ENCODE results near the gene TOLLIP.

Gene TOLLIP

DNA sequence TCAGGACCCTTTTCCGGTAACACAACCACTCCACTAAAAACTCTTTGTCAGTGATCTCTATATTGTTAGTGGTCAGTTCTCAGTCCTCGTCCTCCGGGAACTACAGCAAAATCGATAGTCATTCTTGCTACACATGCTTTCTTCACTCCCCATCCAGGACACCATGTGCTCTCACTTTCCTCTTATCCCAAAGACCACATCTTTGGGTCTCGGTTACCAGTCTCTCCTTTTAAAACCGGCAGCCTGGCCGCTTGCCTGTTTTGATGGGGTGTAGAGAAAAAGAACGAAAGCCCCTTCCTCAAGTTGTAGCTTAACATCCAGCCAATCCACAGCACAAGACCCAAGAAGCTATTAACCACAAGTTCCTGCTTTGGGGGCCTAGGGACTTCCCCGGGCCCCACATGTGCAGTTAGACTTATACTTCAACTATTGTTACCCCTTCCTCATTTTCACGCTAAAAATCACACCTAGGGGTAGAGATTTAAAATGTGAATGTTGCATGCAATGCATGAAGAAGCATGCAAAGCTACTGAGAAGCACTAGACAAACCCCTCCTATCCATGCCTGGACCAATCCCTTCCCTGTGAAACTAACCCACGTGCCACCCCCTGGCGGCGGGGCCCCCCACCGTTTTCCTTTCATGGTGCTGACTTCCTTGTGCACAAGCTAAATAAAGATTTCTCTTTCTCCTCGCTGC is 1.5 kb upstream of the TOLLIP start:
- no peak for FAIRE-seq

DNA sequence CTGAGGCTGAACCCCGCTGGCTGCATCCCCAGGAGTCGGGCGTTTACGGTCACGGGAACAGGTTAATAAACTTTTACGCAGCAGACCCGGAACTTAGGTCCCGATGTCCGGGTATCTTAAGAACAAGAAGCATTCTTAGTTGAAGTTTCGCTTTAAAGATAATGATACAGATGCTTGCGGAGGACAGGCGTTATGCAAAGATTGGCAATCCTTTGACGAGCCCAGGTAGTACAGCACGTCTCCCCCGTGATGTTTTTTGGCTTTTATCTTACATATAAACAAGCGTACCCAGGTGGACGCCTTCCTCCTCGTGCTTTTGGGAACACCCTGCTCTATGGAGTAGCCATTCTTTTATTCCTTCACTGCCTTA is 871 bp upstream of the TOLLIP start:
- no peak for FAIRE-seq

DNA sequence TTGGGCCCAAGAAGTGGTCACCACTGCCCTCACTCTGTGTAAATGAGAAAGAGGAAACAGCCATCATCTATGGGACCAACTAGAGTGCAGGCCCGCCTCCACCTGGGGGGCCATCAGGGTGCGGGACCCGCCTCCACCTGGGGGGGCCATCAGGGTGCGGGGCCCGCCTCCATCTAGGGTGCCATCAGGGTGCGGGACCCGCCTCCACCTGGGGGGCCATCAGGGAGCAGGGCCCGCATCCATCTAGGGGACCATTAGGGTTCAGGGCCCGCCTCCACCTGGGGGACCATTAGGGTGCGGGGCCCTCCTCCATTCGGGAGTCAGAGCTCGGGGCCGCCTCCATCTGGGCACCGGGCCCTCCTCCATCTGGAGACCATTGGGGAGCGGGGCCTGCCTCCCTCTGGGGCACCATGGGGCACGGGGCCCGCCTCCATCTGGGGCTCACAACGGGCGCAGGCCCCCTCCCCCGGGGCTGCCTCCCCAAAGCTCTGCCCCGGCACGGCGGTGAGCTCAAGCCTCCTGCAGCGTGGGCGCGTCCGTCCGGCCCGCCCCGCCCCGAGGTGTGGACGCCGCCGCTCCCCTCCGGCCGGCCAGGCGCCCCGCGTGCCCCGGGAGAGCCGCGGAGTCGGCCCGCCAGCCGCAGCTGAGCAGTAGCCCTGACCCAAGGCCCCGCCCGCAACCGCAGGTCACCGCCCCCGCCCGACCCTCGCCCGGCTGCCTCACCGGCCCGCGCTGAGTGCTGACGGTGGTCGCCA is 512 bp downstream of the TOLLIP start:
- FAIRE-seq, result no peak

DNA sequence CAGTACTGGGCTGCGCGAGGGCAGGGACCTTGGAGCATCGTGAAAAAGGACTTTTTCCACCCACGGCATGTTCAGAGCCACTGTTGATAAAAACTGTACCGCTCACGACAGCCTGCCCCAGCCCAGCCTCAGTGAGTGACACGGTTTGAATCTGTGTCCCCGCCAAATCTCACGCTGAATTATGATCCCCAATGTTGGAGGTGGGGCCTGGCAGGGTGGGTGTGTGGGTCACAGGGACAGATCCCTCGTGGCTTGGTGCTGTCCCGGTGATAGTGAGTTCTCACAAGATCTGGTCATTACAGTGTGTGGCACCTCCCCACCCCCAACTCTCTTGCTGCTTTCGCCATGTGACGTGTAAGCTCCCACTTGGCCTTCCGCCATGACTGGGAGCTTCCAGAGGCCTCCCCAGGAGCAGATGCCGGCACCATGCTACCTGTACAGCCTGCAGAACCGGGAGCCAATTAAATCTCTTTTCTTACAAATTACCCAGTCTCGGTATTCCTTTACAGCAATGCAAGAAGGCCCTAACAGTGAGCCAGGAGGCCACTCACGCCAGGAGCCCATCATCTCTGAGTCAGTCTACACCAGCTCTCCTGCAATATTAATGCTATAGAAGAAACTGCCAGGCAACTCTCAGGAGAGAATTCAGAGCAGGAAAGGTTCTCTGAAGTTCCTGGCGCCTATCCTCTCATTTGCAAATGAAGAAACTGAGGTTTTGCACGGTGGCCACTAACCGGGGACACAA is 1.3 kb downstream of the TOLLIP start:
- no peak for FAIRE-seq

DNA sequence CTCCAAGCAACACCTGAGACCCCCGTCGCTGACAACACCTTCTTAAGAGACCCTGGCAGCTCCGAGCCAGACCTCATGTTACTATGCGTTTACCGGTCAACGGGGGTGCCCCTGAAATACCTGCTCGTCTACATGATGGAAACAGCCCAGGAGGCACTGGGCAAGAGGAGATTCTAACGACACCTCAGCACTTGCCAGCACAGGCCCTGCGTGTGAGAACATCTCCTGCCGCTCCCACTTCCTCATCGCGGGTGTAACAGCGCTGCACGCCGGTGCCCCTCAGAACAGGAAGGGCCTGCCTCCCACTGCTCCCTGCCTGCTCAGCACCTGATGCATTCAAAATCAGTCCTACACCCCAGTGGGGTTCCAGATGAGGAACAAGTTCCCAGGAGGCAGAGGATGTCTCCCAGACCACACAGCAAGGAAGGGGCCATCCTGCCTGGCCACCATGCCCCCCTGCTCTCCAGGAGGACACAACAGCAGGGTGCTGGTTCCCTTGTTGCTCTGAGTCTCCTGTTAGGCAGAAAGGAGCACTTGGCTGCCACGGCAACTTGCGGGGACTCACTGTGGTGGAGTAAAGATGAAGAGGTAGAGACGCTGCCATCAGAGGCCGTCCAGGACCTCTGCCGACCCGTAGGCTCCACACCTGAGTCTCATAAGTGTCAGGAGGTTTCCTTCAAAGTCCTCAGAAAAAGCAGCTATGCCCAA is 2.1 kb downstream of the TOLLIP start:
- FAIRE-seq, result no peak

DNA sequence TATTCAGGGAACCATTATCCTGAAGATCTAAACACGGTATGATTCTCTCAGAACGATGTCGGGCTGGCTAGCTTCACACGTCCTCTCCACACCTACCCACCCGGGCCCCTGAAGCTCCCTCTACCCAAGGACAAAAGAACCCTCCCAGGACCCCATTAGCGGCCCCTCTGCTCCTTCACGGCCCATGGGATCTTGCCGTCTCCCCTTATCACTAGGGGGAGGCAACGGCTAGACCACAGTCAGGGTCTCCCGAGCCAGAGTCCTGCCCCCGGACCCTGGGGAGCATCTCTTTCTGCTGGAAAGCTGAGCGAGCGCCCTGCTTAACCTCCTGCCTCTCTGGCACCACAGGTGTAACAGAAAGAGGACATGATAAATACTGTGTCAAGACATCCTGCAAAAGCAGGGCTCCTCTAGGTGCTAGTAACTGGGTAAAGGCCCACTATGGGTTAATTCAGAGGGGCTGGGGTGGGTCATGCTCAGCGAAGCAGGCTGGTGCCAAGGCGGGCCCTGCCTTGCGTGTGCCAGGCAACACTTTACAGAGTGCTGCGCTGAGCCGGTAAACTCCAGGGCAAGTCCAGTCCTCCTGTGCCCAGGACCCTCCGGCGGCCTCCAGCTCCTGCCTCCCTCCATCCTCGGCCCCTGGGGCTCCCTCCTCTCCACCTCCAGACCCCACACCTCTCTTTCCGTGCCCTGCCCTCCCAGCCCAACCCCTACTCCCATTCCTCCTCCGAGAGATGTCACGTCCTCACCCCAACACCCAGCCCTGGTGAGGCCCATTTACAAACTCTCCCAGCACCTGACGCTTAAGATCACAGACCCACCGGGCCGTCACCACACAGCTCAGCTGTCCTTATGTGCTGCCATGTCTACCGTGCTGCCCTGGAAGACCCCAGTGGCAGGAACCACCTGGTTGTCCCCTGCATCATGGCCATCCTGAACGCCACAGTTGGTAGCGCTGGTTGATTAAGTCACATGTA is 3.0 kb downstream of the TOLLIP start:
- FAIRE-seq, result no peak

DNA sequence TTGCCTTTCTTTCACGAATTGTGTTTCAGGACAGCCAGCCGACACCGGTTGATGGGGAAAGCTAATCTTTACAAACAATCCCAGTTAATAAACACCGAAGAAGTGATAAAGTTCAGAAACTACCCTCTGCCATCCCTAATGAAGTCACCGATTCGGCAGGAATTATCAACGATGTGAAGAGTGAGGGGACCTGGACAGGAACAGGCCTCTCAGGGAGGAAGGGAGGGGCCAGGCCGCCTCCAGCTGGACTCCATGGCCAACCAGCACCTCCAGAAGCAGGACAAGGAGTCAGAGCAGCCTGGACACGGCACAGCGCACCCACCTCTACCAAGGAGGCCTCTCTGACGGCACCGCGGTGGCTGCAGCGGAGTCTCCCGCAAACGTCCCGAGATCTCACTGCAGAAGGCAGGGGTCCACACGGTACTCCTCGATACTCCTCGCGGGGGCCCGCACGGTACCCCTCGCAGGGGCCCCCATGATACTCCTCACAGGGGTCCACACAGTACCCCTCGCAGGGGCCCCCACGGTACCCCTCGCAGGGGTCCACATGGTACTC is 3.9 kb downstream of the TOLLIP start:
- FAIRE-seq, result no peak

DNA sequence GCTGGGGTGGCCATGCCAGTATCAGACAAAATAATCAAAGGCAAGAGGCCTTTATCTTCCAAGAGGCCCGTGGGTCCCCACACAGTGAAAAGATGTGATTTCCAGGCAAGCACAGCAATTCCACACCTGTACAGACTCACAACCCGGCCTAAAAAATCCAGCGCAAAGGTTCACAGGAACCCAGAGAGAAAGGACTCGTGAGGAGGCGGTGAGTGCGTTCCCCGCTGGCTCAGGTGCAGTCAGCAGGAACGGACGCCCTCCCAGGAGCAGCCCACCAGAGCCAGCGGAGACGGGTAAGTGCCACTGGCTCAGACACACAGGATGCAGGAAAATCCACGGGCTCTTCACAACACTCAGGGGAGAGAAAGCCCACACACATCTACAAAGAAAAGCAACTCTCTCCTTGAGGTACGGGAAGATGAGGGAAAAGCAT is 4.4 kb downstream of the TOLLIP start:
- no peak for FAIRE-seq

DNA sequence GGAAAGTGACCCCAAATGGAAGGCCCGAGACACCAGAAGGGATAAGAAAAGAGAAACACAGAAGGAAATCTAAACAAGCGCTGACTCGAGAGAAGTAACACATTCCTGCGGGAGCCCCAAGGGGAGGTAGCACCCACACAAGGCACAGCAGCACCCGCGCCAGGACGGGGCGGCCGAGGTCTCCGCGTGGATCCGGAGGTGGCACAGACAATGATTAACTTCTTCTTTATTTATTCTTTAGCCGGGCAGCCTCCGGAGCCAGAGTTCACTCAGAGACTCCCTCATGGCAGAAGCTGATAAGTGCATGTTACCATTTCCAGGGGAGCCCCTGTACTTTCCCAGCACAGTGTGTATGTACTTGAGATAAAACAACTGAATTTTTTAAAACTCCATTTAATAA is 5.1 kb downstream of the TOLLIP start:
- no peak for FAIRE-seq

DNA sequence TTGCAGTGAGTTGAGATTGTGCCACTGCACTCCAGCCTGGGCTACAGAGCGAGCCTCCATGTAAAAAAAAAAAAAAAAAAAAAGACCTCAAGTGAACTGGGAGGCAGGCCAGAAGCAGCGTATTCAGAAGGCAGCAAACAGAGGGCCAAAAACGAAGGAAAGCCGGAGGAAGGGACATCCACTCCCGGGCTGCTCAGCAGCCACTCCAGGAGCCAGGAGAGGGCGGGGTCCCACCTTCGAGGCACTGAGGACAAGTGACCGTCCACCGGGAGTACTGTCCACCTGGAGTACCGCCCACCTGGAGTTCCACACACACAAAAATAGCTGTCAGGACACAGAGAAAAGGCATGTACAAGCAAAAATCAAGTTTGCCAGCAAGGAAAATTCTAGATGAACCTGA is 5.5 kb downstream of the TOLLIP start:
- FAIRE-seq, result no peak

DNA sequence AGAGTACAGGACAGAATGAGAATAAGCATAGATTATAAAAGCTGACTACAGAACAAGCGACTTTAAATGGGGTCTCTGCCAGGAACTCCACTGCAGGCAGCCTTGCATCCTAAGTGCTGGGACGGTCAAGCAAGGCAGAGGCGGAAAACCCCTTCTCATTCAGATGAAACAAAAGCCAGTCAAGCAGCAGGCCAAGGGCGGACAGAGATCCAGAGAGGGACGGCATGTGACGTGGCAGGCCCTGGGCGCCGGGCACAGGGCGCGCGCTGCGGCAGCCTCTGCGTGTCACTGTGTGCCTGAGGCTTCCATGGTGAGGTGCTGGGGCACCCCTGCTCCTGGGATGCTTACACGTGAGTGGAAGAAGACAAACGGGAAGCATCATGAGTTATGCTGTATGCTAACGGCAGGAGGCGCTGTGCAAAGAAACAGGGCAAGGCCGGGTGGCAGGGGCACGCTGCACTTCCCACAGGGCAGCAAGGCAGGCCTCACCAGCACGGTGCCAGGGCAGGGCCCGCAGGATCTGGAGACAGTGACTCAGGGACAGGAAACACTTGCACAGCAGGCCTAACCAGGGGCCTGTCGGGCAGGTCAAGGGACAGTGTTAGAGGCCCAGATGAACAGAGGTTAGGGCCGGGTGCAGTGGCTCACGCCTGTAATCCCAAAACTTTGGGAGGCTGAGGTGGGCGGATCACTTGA is 6.2 kb downstream of the TOLLIP start:
- FAIRE-seq, result no peak

DNA sequence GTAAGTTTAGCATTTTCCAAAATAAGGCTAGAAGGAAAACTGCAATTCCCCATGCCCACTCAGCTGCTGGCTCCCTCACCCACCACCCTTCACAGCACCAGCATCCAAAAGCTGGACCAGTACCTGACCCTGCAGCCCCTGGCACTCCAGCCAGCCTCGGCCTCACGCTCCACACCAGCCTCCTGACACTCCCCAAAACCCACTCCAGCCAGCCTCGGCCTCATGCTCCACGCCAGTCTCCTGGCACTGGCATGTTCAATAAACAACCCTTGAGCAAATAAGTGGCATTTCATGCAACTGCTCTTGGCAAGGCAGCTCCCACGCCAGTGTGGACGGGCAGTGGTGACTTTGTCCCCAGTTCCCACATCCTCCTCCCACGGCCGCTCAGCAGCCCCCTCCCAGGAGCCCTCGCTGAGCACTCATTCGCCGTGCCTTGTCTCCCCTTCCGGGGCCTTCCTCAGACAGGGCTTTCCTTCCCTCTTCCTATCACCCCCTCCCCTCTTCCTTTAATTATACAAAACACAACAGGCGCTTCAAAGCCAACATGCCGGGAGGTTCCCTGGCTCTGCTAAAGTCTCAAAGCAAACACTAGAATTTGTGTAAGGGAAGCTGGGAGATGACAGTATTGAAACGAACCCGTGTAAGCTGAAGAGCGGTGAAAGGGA is 6.8 kb downstream of the TOLLIP start:
- no peak for FAIRE-seq

DNA sequence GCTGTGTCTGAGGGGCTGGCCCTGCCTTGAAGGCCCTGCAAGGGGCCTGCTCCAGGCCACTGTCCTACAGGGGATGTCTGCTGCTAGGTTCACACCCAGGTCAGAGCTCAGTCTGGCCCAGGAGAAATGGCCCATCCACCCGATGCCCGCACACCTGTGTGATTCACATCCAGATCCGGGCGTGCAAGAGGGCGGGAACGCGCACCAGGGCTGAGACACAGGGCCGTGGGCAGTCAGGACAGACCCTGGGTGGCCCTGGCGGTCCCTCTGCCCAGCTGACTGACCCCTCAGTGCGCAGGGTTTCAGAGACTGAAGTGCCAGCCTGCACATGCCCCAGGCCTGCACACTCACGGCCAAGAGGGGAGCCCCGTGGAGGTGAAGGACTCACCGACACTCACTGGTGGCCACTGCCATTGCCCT is 7.4 kb downstream of the TOLLIP start:
- no peak for FAIRE-seq

DNA sequence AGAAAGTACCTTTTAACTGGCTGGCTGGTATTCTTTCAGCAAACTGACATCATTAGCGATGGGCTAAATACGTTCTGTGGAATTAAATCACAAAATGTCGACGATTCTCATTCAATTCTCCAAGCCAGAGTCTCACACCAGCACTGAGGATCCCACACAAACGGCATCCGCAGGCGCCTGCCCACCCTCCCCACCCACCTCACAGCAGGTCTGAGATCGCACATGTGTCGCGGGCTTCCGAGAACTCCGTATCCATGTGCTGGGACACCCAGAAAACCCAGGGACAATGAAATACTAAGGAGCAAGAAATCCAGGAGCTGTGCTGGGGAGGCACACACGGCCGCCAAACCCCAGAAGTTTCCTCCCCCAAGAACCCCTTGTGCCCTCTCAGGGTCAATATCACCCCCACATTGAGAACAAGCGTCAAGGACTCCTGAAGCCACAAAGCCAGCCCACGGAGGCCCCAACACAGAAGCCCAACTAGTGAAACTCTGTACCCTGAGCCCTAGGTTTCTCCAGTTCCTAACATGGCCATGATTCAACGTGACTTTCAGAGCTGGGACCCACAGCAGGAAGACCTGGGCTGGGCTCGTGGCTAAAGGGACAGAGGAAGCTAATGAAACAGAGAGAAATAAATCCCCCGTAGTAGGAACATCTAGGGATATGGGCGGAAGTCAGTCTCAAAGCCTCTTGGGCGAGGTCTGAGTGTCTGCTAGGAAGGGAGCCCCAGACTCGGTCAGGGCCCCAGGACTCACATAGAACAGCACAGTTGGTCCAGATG is 8.0 kb downstream of the TOLLIP start:
- no peak for FAIRE-seq

DNA sequence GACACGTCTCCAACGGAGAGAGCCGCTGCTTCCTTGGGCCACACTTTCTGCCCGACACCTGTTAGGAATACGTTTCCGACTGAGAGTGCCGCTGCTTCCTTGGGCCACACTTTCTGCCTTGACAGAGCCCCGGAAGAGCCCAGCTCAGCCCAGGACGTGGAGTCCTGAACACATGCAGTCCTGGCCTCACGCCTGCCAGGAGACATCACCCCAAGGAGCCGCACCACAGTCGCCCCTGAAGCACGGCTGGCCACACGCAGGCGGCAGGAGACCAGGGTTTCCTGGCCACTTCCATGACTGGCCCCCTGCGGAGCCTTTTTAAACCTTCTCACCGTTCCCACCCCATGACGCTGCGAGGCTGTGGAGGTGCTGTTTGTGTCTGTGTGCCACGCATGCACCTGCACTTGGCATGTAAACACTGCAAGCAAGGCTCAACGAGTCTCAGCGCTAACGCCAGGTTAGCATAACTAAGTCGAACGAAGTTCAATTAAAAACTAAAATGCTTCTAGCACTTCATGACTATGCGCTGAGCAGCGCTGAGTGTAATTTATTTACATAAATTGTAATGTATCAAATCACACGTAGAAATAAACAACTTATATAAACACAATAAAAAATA is 8.8 kb downstream of the TOLLIP start:
- FAIRE-seq, result no peak

DNA sequence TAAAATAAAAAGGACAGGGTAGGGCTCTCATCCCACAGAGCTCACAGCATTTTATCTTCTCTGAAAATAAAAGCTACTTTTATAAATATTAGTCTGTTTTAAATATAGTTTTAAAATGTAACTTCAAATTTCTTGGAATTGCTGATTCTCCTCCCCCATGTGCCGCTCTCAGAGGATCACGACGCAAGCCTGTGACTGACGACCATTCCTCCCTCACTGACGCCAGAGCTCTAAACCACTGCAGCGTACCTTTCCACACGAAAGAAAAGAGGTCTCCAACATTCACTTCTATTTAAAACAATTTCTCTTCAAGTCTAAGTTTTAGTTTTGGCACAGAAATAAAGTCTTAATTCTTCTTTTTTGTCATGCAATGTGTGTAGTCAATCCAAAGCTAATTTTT is 9.3 kb downstream of the TOLLIP start:
- no peak for FAIRE-seq

DNA sequence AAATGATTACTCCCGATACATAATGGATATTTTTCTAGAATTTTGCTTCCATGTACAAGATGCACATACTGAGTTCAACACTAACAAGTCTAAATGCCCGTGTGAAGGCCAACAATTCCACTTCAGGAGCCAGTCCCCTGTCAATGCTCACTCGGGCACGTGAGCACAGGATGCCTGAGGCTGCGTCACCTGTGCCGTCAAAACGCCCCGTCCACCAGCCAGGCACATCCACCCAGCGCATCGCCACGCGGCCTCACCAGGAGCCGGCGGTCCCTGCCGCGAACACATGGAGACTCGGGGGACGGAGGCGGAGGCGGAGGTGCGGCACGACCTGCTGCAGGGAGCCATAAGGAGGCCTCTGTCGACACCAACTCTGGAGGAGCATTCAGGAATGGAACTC is 9.8 kb downstream of the TOLLIP start:
- no peak for FAIRE-seq

DNA sequence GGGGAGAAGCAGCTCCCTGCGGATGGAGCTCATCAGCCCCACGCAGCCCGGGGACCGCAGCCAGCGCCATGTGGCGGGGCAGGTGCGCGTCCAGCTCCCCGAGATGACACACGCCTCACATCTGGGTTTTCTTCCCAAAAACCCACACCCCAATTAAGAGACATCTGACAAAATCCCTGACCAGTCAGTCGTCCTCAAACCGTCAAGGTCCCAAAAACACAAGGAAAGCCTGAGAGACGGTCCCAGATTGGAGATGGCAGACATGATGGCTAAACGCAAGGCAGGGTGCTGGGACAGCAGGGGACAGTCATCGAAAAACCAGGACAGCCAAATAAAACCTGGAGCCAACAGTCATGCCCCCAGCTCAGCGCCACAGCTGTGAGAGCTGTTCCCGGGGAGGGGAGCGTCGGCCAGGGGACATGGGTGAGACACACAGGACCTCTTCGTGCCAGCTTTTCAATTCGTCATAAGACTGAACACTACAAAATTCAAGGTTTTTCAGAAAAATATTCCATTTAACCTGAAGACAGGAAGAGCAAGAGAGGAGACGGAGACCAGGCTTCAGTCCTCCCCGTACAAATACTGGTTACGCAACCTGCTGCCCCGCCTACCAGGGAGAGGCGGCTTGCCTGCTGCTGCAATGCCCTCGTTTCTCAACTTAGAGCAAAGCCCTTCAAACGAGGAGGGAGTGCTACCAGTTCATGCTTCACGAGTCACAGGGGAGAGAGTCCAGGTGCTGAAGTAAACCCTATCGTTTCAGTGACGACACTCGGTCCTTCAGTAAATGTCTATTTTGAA is 10.5 kb downstream of the TOLLIP start:
- FAIRE-seq, result no peak

Measured in colon (tissue), 2 donors.